AG10803 (cell line): ENCODE data around the gene NDEL1.
A peak's percentile ranks its signal among the peaks of the same experiment; 100 is the strongest.

Experiments
- DNase-seq: peaks from one replicate; pipeline ENCODE4 v3.0.0; 2010; ENCODE audit warnings: low read depth
- H3K4me3 ChIP-seq: 2 replicates; pipeline ENCODE4 v1.5.1; 2011; ENCODE audit warnings: mild to moderate bottlenecking, low read length, control low read depth
- CTCF ChIP-seq: conservative IDR thresholded peaks from 2 replicates; pipeline ENCODE4 v1.5.1; 2011; ENCODE audit warnings: mild to moderate bottlenecking, low read length, control low read depth, inconsistent platforms

Gene NDEL1

GRCh38 chr17:8435245-8436168 lies at the start of gene NDEL1:
Gene NDEL1, plus strand, starts transcription at chr17:8435884. Its CDS starts 8,388 bp downstream, at chr17:8444272.
- H3K4me3 ChIP-seq: peak within 1 kb of the TSS; percentile 76
- DNase-seq: peak; percentile 98
- TF ChIP-seq CTCF: no peak

GRCh38 chr17:8386841-8387240 lies 48.8 kb upstream of the NDEL1 start:
- H3K4me3 ChIP-seq: no peak overlapping the region
- no peak for TF ChIP-seq CTCF
- no peak for DNase-seq

- no peak overlapping the region for H3K4me3 ChIP-seq
- no peak for TF ChIP-seq CTCF
- DNase-seq: no peak
Observed at GRCh38 chr17:8387914-8388651, 47.6 kb upstream of the NDEL1 start.

- H3K4me3 ChIP-seq: no peak overlapping the region
- peak; percentile 32 for DNase-seq
- no peak for TF ChIP-seq CTCF
Observed at GRCh38 chr17:8391711-8392110, 44.0 kb upstream of the NDEL1 start.

GRCh38 chr17:8392274-8392673 lies 43.4 kb upstream of the NDEL1 start:
- no peak for DNase-seq
- no peak for TF ChIP-seq CTCF
- no peak overlapping the region for H3K4me3 ChIP-seq

- no peak overlapping the region for H3K4me3 ChIP-seq
- no peak for TF ChIP-seq CTCF
- DNase-seq: no peak
Observed at GRCh38 chr17:8392674-8393469, 42.8 kb upstream of the NDEL1 start.
